GM23248 (cell line): ENCODE measurements around the gene DHRS7B.

Source experiments
- EZH2 ChIP-seq: fragments of 200-600 bp; sonication (generic); IDR thresholded peaks from 2 replicates; pipeline ENCODE4 v1.6.1; 2018; ENCODE audit warnings: antibody characterized with exemption, mild to moderate bottlenecking; ENCODE audit not compliant: insufficient read depth, poor library complexity, severe bottlenecking
- EZH2phosphoT487 ChIP-seq: fragments of 200-600 bp; sonication (generic); IDR thresholded peaks from 2 replicates; pipeline ENCODE4 v1.6.1; 2018; ENCODE audit warnings: antibody characterized with exemption, moderate library complexity, mild to moderate bottlenecking, low read depth; ENCODE audit not compliant: insufficient read depth

DNA sequence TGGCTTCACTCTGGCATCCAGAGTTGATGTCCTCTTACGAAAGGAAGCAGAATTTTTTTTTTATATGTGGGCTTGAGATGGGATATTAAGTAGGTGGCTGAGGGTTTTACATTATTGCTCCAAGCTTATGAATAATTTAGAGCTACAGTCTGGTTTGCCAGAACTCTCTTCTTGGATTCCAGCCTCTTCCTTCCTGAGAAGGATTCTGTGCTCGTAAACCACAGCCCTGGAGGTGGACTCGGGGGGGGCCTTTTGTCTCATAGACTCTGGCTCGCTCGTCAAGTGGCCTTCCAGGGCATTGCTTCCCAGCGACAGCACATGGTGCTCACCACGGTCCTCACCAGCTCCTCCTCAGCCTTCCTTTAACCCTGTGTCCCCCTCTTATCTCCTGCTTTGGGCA lies 44.0 kb downstream of the DHRS7B start:
- TF ChIP-seq EZH2phosphoT487 (no peak), EZH2 (no peak)
